COLO668 (cell line): ENCODE data around the gene ZGLP1.
"Not testable (repeated sequence)": the region's sequence is repeated elsewhere in the genome, so short reads cannot be mapped to it uniquely, and the experiment has no call there.

Experiments
- DNase-seq: peaks from one replicate; lab custom pipeline; 2025; ENCODE audit not compliant: unreplicated experiment; lab: John Stamatoyannopoulos, UW

The ZGLP1 gene

DNA sequence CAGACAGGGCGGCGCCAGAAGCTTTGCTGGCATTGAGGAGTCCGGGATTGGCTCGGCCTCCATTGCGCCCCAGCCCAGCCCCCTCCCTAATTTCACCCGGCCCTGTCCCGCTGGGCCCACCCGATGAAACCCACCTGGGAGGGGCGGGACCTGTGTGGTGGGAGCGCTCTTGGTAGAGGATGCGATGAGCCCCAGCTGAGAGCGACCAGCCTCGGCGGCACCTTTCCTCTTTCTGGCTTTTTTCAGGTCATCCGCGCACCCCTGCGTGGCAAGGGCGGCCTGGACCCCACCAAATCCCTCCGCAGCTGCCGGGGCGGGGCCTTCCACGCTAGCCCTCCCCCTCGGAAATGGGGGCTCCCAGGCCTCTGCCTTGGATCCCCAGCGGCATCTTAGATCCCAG is at the start of gene ZGLP1:
Gene ZGLP1 (minus strand): TSS at position 393 of the 400 bp plus-strand sequence.
- DNase-seq = no peak

DNA sequence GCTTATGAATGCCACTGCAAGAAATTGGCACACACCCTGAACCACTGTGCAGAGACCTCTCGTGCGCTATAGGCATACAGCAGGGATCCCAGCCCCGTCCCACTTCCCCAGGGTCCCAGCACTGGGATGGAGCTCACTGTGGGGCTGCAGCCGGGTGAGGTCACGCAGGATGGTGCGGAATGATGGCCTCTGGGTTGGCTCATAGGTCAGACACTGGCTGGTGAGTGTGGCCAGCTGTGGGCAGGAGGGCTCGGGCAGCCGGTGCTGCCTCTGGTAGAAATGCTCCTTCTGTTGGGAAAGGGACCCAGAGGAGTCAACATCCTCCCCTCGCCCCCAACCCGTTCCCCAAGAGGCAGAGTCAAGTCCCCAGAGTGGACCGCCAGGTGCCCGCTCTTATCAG is 46.8 kb upstream of the ZGLP1 start:
- DNase-seq = no peak

DNA sequence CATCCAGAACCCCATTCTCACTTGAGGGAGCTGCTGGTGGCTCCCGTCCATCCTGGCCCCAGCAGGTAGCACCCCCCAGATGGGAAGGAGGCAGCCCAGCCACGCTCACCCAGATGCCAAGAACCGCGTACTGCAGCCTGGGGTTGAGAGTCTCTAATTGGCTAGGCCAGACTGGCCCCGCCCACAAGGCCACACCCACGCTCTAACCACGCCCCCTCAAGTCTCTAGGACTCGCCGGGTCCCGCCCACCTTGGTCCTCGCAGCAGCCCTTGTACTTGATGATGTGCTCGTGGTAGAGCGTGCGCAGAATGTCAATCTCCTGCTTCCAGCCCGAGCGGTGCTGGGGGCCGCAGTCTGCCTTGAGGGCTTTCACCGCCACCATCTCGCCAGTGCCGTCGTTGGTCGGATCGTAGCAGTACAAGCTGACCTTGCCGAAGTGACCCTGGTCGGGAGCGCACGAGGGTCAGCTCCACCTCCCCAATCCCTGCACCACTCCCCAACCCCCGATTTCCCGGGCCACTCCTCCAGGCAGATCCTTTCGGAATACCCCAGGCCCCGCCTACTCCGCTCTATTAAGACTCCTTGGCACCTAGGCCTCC is 44.3 kb upstream of the ZGLP1 start:
- DNase-seq = peak; percentile 35

DNA sequence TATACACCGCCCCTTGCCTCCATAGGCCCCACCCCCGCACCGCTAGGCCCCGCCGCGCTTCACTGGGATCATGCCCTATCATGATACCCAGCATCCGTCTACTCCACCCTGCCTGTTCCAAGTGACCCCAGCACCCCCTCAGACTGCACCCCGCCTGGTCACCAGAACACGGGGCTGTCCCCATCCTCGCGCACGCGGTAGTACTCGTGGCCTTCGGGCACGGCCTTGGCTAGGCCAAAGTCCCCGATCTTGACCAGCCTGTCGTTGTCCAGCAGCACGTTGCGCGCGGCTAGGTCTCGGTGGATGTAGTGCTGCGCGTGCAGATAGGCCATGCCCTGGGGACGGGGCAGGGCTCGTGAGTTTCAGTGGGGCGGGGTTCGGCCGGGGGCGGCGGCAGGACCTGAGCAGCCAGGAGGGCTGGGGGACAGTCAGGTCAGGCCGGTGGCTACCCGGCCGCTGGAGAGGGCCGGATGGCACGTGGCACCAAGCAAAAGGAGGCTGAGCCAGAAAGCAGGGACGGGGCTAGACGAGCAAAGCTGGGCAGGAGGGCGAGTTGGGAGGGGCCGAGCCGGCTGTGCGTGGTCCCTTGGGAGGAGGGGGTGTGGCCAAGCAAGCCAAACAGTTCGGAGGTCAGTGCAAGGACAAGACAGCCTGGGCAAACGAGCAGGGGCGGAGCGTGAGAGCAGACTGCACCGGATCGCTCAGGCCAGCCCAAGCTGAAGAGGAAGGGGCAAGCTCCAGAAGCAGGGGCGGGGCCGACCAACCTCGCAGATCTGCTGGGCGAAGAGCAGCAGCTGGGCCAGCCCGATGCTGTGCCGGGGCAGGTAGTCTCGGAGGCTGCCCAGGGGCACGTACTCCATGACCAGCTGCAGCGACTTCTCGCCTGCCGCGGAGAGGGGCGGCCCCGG is 43.4 kb upstream of the ZGLP1 start:
- no peak for DNase-seq

DNA sequence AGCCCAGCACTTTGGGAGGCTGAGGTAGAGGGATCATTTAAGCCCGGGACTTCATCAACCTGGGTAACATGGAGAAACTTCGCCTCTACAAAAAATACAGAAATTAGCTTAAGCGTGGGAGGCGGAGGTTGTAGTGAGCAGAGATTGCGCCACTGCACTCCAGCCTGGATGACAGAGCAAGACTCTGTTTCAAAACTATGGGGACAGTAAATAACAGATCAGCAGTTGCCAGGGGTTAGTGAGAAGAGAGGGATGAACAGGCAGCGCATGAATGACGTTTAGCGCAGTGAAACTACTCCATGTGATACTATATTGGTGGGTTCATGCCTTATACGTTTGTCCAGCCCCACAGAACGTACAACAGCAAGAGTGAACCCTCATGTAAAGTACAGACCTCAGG is 36.9 kb upstream of the ZGLP1 start:
- DNase-seq = no peak

DNA sequence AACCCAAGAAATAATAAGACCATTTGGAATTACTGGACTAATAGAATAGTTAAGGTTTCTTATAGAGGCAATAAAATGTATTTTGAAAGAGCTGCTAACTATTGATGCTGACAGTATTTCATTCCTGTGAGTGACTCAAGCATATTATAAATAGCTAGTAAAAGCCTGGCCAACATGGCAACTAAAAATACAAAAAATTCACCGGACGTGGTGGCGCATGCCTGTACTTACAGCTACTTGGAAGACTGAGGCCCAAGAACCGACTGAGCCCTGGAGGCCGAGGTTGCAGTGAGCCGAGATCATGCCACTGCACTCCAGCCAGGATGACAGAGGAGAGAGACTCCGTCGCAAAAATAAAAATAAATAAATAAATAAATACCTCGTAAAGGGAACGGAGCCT is 35.2 kb upstream of the ZGLP1 start:
- DNase-seq = no peak

DNA sequence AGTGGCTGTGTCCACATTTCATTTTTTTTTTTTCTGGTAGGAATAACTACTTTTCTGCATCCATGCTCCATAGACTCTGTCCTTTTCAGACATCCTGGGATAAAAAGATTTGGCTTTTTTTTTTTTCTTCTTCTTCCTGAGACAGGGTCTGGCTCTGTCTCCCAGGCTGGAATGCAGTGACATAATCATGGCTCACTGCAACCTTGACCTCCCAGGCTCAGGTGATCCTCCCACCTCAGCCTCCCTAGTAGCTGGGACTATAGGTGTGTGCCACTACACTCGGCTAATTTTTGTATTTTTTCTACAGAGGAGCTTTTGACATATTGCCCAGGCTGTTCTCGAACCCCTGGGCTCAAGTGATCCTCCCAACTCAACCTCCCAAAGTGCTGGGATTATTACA is 33.9 kb upstream of the ZGLP1 start:
- DNase-seq = no peak

DNA sequence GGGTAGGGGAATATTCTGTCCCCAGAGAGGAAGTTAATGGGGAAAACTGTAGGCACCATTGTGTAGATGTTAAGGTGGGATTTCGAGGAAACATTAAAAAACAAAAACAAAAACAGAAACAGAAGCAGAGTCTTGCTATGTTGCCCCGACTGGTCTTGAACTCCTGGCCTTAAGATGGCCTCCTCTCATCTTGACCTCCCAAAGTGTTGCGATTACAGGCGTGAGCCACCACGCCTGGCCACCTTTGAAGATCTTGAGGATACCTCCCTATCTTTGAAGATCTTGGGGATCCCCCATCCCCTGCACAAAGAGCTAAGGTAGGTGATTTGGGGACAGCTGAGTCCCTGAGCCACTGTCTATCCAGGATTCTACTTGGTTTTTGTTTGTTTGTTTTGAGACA is 30.4 kb upstream of the ZGLP1 start:
- no peak for DNase-seq

DNA sequence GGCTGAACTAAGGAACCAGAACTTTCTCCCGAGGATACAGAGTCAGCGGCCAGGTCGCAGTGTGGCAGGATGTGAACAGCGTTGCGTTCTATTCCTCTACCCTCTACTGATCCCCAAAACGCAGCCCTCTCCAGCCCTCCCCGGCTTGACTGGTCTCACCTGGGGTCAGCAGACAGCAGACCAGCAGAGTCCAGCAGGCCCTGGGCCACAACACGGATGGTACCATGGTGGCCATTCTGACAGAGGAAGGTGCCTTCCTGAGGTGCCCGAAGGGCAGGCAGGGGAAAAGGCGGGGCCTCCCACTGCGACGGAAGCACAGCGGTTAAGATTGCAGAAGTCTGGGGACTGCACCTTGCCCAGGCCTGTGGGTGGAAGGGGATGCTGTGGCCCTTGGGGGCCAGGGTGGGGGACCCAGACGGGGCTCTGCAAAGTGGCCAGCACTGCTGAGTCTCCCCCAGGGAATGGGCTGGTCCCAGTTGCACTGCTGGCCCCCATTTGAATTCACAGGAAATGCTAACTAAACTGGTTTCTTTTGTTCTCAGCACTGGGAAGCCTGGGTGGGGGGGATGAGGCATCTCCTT is 29.9 kb upstream of the ZGLP1 start, which contains the start of gene ICAM3:
Gene ICAM3 (minus strand): TSS at position 245 of the 581 bp plus-strand sequence. CDS start 10 bp downstream, at position 235.
- DNase-seq = no peak

DNA sequence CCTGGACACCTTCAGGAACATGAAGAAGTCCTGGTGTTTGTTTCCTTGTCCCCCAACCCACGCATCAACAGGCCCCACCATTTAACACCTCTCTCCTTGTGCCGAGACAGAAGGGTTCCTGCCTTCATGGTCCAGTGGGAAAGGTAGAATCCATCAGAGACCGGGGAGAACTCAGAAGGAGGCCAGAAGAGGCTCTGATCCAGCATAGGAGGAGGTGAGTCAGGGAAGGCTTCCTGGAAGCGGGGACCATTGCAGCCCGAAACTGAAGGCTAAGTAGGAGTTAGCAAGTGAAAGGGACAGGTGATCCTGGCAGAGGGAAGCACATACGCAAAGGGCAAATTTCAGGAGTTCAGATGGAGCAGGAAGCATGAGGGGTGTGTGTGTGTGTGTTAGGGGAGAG is 29.3 kb upstream of the ZGLP1 start:
- no peak for DNase-seq

DNA sequence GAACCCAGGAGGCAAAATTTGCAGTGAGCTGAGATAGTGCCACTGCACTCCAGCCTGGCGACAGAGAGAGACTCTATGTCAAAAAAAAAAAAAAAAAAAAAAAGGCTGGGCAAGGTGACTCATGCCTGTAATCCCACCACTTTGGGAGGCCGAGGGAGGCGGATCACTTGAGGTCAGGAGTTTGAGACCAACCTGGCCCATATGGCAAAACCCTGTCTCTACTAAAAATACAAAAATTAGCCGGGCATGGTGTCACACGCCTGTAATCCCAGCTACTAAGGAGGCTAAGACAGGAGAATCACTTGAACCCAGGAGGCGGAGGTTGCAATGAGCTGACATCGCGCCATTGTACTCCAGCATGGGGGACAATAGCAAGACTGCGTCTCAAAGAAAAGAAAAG is 27.1 kb upstream of the ZGLP1 start:
- not testable (repeated sequence) for DNase-seq

DNA sequence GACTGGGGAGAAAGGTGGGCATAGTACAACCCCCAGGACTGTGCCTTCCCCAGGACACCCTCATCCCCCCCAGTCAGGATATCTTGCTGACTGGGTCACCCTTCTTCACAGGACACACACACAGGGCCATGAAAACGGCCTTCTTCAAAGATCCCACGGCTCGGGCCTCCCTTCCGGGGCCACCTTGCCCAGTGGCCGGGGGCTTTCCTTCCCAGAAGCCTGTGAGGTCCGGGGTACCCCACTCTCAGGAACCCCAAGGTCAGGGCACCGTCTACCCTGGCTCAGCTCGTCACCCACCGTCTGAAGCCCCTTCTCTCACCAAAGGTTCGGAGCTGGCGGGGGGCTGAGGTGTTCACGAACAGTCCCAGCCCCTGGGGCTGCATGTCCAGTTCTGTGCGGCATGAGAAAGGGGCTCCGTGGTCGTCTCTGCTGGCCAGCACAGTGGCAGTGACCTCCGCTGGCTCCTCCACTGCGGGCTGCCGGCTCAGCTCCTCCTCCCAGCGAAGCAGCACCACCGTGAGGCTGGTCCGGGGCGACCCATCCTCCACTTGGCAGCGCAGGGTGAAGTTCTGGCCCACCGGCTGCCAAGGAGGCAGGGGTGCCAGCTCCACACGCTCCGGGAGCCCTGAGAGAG is 25.9 kb upstream of the ZGLP1 start:
- no peak for DNase-seq

DNA sequence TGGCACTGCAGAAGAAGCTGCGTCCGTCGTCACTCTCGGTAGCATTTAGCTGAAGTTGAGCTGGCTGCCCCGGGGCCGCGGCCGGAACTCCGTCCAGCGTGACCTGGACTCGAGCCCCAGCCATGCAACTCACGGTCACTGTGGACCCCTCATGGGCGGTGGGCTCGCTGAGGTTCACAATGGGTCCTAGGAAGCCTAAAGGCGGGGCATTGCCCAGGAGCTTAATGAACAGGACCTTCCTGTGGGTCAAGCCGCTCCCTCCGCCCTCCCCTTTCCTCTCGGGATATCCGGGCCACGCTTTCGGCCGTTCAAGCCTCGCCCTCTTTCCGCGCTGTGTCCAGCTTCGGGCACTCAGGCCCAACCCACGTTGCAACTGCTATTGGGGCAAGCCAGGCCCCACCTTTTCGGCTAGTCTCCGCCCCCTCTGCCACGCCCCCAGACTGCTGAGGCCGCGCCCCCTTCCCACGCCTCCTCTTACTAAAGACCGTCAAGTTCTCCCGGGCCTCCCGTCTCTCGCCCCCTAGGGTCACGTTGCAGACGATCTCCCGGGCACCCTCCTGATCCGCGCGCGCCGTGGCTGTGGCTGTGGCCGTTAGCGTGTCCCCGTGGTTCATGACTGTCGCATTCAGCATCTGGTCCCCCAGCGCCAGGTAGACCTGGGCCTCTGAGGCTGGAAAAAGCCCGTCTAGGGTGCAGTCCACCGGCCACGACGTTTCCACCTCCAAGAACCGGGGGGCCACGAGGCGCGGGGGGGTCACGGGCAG is 25.2 kb upstream of the ZGLP1 start:
- peak; percentile 77 for DNase-seq

DNA sequence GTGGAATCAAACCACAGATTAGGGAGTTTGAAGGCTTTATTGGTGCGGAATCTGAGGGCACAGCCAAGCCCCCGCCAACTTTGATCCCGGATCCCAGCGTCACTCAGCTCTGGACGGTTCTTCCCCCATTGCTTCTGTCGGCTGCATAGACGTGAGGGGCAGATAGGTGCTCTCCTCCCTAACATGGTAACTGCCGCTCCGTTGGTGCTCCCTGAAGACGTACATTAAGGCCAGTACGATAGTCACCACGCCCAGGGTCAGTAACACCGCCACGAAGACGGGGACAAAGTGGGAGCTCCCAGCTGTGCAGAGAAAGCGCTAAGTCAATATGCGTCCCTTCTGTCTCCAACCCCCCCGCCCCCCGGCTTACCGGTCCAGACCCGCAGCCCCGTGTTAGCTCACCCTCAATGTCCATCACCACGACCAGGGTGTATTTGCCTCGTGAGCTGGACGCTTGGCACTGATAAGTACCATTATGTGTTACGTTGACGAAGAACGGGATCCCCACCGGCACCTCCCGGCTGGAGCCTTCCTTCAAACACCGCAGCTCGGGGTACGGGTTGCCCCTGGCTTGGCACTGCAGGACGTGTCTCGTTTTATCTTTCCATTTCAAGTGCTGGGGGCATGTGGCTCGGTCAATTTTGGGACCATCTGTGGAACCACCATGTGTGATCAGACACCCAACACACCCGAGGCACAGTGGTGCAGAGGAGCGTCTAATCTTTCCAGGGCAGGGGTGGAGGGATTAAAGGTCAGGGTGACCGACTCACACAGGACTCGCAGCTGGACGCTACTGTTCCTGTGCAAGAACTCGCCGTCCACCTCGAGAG is 24.4 kb upstream of the ZGLP1 start:
- DNase-seq = no peak

DNA sequence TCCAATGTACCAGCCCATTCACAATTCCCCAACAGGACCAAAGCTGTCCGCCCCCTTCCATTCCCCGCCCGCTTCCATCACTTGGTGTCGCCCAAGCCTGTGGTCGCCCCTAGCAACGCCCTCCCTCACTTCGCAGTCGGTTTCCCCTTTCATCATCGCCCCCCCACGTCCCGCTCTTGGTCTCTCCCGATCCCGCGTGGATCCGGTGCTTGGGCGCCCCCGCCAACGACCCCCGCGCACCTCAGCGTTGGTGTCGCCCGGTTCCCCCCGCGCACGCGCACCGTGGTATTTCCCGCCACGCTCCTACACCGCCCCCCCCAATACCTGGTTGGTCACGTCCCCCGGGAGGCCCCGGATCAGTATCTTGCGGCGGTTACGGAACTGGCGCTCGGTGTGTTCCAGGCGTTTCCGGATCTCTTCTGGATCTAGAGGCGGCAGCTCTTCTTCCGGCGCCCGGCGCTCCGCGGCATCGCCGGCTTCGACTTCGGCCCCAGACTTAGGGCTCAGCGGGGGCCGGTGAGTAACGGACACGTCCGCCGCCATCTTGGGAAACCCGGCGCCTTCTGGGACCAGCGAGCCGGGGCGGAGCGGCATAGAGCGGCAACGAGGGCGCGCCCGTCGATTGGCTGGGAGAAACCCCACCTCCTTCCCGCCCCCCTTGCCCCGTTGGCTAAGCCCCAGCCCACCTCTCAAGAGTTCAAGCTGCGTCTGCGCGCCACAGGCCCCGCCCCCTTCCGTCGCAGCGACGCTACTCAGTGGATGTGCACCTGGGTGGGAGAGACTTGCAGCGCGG is 23.5 kb upstream of the ZGLP1 start, which contains the start of gene RAVER1:
Gene RAVER1 (minus strand): TSS at position 565 of the 793 bp plus-strand sequence. CDS start 22 bp downstream, at position 543.
- DNase-seq = peak; percentile 98

DNA sequence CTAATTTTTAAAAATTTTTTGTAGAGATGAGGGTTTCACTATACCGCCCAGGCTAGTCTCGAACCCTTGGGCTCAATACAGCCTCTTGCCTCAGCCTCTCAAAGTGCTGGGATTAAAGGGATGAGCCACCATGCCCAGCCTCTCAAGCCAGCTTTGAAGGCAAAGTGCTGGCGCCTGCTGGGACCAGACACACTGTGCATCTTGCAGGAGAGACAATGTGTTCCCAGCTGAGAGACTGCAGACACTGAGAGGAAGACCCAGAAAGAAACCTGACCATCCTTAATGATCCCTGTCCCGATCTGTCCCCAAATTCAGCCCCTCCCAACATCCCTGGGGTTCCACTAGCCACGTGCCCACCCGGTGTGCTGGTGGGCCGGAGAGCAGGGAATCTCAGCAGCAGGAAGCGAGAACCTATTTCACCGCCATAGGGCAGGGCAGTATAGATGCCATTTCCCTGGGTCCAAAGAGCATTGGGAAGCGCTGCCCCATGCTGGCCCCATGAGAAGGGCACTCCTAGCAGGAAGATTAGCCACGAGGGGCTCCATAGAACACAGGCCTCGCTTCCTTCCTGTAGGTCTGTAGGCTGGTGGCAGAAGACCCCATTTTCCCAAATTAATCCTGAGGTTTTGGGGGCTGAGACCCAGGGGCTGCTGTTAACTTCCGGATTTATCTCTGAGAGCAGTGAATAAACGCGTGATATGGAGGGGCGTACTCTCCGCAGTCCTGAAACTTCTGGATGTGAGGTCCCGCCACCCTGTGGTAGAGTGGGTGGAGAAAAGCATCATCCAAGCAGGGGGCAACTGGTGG is 22.7 kb upstream of the ZGLP1 start:
- DNase-seq = peak; percentile 41

DNA sequence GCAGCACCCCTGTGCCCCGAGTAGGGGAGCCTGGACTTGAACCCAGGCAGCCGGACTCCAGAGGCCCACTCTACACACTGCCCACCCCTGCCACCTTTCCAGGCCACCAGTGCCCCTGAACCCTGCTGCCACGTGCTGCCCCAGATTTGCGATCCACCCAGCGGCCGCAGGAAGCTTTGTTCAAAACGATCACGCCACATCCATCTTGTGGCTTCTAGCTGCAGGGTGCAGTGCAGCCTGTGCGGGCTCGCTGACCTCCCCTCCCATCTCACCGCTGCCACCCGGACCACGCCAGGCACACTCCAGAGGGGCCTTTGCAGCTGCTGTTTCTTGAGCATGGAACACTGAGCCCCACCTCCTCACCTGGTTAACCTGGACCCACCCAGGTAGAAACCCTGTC is 19.9 kb upstream of the ZGLP1 start:
- DNase-seq = no peak
